Stimulated activated CD8-positive, alpha-beta memory T cell treated with anti-CD3 and anti-CD28 coated beads, Interleukin-12 subunit alpha, Interleukin-12 subunit beta, amount 100 ng/mL, for 4 hours (primary cell): ENCODE results near the gene RIBC2.
A peak's percentile ranks its signal among the peaks of the same experiment; 100 is the strongest.
"Not testable (repeated sequence)": the region's sequence is repeated elsewhere in the genome, so short reads cannot be mapped to it uniquely, and the experiment has no call there.

Experiments used
- DNase-seq: peaks from one replicate; pipeline ENCODE4 v3.0.0-alpha.2; 2020; ENCODE audit warnings: low read depth

Gene RIBC2, protein sequence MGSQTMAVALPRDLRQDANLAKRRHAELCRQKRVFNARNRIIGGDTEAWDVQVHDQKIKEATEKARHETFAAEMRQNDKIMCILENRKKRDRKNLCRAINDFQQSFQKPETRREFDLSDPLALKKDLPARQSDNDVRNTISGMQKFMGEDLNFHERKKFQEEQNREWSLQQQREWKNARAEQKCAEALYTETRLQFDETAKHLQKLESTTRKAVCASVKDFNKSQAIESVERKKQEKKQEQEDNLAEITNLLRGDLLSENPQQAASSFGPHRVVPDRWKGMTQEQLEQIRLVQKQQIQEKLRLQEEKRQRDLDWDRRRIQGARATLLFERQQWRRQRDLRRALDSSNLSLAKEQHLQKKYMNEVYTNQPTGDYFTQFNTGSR

DNA sequence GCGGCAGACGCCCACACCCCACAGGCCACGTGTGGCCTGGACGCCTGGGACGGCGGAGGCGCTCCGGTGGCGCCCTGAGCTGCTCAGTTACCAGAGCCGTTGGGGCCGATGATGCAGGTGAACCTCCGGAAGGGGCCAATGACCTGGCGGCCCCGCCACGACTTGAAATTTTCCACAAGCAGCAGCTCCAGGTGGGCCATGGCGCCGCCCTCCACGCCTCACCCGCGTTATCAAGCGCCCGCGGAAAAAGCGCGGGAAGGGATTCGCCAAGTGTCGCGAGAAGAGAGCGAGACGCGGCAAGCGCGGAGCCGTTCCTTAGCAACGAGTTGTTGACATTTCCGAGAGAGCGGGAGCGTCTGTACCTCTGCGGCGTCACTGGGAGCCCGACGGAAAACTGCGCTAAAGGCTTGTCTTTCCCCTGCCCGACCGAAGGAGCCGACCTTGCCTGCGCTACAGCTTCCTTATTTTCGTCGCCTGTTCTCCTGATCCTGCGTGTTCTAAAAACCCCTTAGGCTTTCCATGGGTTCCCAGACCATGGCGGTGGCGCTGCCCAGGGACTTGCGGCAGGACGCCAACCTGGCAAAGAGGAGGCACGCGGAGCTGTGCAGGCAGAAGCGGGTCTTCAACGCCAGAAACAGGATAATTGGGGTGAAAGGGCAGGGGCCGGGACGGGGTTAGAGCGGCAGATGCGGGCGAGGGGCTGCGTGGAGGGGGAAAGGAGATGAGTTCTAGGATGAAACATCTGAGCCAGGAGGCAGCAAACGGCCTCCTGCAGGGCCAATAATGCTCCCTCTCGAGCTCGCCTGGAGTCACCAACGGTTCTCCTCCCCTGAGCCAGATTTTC is at the start of gene RIBC2, which contains the start of gene SMC1B:
TSS of gene RIBC2 (plus strand) at position 326 of the 844 bp plus-strand sequence. CDS start at position 520, 194 bp downstream.
TSS of gene SMC1B (minus strand) at position 232 of the 844 bp plus-strand sequence. CDS start at position 200, 32 bp downstream.
- peak; percentile 54 for DNase-seq

DNA sequence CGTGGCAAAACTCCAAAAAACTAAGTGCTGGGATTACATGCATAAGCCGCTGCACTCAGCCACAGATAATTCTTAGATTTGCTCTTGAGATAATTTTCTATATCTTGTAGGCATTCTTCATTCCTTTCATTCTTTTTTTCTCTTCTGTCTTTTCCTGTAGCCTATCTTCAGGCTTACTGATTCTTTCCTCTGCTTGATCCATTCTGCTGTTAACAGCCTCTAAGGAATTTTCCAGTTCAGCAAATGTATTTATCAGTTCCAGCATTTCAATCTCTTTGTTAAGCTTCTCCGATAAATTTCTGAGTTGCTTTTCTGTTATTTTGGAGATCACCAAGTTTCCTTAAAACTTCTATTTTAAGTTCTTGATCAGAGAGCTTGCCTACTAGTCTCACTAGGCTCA is 46.8 kb upstream of the RIBC2 start:
- DNase-seq, result no peak

DNA sequence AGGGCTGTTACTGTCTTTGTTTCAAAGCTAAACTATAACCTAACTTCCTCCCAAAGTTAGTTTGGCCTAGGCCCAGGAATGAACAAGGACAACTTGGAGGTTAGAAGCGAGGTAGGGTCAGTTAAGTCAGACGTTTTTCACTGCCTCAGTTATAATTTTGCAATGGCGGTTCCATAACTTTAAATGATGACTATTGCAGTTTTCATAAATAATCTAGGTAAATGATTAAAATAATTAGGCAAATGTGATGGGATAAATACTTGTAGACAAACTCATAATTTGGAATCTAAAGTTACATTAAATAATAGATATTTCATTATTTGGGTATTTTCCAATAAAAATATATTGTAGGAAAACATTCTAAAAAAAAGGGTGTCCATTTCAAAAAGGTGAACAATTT is 39.9 kb upstream of the RIBC2 start:
- DNase-seq, result not testable (repeated sequence)

DNA sequence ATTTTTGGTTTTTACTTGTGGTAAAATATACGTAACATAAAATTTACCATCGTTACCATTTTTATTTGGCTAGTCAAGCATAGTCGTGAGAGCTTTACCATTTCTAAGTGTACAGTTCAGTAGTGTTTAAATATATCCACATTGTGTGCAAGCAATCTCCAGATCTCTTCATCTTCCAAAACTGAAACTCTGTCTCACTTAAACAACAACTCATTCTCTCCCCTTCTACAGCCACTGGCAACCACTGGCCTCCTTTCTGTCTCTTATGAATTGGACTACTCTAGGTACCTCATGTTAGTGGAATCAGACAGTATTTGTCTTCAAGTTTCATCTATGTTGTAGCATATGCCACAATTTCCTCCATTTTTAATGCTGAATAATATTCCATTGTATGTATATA is 37.5 kb upstream of the RIBC2 start:
- no peak for DNase-seq

DNA sequence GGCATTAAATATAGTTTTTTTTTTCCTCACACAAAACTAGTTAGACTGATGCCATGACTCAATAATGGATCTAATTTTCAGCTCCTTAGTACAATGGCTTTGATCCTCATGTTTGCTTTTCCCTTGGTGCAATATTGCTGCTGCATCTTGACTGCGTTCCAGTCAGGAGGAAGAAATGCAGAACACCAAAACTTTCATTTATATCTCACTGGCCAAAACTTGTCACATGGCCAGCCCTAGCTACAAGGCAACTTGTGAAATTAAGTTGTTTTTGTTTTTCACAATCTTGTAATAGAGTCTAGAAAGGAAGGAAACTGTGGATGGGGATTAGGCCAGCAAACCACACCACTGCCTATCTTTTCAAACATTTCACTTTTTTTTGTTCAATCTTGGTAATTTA is 36.8 kb upstream of the RIBC2 start:
- DNase-seq, result no peak

DNA sequence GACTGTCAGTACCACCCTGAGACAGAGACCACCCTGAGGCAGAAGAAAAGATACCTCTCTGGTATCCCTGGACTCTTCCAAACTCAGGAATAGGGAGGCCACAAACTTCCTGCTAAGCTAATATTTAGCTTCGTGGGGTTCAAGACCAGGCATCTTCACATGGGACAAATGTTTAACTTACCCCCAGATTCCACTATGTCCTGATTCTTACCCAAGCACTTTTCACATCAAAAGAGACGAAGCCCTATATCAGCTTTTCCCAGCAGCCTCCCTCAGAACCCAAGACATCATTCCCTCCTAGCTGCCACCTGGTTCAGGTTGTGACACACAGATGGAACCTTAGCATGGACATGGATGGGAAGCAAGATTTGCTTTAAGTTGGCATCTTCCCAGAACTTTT is 32.1 kb upstream of the RIBC2 start:
- DNase-seq, result no peak

DNA sequence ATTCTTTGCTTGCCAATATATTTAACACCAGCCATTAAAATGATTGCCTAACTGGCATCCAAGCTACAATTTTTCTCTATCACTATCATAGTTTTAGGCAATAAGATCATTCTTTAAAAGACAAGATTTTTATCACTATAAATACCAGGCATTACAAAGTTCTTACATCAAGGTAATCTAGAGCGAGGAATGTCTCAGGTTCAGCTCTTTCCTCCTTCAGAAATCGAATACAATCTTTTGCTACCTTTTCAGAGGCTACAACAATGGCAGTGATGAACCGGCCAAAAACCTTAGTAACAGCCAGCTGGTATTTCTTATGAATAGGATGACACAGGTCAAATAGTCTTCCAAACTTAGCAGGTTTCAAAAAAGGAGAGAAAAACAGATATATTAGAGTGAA is 23.9 kb upstream of the RIBC2 start:
- no peak for DNase-seq

DNA sequence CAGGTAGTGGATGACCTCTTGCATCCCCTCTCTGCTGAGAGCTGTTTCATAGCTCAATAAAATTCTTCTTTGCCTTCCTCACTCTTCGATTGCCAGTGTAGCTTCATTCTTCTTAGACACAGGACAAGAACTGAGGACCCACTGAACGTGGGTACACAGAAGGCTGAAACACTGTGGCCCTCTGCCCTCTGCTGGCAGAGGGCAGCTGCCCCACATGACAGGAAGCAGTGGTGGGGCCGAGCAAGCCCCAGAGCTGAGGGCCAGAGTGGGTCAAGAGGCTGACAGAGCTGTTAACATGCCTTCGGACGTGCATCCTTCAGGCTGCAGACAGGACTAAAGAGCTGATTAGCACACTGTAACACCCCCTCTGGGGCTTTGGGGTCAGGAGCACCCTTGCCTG is 15.7 kb upstream of the RIBC2 start:
- DNase-seq, result no peak

DNA sequence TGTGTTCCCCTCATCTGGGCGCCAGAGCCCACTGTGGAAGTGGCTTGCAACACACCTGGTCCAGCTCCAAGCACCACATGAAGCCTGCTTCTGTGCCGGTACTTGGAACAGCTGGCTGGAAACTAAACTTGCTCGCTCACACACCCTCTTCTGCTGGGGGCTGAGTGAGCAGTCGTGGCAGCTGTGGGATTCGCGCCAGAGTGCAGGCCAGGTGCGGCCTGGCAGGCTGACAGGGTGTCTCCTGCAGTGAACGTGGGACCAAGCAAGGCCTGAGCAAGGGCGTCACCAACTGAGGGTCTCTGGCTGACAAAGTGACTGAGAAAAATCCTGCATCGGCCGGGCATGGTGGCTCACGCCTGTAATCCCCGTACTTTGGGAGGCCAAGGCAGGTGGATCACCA is 15.3 kb upstream of the RIBC2 start:
- no peak for DNase-seq

DNA sequence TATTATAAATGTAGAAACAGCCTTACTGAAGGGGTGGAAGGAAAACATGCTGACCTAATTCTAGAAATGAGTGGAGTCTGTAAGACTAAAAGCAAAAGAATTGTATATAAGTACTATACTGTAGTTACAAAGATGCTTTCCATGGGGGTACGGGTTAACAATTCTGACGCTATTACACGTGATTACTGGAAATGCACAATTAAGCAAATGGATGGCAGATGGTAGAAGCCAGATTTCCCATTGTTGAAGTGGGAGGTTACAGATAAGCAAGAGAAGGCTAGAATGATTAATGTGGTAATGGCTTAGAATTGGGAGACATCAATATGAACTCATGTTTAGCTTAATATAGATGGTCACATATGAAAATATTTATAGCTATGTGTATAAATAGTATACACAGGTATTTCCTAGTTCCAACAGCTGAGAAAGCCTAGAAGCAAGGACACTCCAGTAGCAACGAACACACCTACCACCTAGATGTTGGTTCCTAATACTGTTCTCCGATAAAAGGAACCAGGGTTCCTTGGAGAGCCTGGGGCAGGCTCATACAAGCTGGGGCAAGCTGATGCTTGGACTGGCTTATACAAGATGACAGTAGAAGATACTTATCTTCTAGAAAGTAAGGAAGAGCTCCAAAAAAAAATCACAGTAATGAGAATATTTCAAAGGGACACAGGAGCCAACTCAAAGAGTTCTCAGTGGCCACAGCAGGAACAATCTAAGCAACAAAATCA is 13.6 kb upstream of the RIBC2 start:
- no peak for DNase-seq

DNA sequence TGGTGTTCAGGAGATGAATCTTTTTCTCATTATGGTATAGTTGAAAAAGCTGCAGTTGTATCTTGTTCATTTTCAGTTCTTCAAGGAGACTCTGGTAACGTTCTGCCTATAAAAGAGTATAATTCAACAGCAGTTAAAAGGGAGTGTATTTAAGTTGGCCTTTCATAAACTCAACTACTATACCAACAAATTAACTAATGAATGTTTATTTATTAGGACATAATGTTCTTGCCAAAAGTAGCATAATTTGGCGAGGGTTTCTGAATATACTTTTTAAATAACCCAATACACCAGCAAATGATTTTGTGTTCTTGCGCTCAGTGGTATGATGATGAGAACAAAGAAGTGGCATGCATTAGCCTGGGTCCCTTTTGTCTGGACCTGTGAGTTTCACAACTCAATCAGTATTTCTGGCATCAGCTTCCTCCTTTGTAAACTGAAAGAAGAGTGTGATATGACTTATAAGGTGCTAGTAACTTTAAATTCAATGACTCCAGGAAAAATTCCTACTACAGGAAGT is 11.0 kb upstream of the RIBC2 start:
- DNase-seq, result no peak

DNA sequence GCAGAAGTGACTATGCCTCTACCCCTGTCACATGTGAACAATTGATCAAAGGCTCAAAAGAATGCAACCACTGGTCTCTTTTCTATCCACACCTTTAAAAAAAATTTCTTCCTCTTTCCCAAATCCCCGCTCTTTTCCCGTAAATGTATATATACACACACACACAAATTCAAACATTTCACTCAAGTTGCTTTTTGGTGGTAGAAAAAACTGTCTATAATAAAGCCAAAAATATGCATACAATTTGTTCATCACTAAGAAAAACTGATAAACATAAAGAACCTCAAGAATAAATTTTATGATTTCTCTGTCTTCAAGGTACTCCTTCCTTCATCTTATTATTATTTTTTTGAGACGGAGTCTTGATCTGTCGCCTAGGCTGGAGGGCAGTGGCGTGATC is 5.7 kb upstream of the RIBC2 start:
- DNase-seq, result no peak

DNA sequence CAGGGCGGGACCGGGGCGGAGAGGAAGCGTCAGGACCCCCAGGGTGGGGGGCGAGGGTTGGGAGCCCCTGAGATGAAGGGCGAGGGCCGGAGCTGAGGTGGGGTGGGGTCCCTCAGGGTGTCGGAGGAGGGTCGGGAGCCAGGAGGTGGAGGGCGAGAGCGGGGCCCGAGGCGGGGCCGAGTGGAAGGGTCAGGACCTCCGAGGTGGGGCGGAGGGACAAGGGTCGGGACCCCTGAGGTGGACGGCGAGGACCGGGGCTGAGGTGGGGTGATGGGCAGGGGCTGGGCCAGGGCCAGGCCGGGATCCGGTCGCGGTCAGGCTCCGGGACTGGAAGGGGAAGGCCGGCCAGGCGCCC is 503 bp upstream of the RIBC2 start:
- no peak for DNase-seq

DNA sequence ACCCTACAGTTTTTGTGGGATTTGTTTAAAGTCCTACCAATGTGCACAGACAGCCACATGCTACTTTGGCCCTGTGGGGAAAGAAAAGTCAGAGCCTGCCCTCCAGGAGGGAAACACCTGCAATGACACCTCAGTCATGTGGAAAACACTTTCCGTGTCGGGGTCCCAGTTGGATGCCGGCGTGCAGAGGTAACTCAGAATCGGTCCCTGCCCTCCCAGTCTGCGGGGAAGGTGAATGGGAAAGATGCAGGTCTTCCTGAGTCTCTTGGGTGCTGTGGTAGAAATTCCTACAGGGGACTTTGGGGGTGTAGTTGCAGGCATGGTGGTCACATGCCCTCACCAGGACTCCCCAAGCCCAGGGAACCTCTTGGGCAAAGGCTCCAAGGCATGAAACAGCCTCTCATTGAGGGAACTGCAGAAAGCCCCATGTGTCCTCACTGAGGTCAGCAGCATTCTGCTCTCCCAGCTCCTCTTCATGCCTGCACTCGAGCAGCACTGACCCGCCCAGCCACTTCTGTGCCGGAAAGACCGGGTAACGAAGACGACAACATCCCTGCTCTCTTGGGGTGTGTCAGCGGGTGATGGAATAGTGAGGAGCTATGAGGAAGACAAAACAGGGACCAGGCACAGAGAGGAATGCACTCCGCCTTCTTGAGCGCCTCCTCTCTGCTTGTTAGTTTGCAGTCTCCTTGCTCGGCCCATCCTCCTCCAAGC is 4.7 kb downstream of the RIBC2 start:
- DNase-seq, result no peak

DNA sequence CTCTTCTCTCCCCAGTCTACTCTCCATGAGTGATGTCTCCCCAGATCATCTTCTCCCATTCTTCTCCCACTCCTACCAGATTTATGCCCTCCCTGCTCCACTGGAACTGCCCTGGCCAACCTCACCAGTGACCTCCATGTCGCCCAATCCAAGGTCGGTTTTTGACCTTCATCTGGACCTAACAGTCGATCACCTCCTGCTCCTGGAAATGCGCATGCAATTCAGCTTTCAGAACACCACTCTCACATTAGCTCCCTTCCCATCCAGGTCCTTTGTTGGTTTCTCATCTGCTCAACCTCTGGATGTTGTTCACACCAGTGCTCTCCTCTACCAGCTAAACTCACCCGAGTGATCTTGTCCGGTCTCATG is 5.3 kb downstream of the RIBC2 start:
- no peak for DNase-seq

DNA sequence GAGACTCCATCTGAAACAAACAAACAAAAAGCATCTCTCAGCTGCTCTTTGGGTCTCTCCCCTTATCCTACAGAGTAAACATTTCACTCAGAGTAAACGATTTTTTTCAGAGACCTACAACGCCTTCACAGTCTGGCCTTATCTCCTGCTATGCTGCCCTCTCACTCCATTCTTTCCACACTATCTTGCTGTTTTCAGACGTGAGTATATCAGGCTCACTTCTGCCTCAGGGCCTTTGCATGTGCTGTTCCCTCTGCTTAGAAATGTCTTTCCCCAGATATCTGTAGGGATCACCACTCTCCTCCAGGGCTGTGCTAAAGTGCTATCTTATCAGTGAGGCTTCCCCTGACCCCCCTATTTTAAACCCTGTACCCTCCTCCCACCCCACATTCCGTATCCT is 6.5 kb downstream of the RIBC2 start:
- no peak for DNase-seq

DNA sequence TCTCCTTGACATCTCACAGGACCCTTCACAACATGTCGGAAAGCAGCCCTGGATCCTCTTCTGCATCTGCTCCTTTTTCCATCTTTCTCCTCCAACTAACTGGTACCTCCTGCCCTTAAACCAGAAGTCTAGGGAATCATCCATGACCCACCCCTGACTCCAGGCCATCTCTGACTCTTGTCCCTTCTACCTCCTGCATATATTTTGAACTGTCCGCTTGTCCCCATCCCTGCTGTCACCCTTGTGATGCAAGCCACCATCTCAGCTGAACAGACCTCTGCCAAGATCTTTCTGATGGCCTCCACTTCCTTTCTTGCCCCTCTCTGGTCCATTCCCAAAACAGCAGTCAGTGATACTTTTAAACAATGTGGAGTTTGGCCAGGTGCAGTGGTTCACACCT is 7.0 kb downstream of the RIBC2 start:
- DNase-seq, result no peak

DNA sequence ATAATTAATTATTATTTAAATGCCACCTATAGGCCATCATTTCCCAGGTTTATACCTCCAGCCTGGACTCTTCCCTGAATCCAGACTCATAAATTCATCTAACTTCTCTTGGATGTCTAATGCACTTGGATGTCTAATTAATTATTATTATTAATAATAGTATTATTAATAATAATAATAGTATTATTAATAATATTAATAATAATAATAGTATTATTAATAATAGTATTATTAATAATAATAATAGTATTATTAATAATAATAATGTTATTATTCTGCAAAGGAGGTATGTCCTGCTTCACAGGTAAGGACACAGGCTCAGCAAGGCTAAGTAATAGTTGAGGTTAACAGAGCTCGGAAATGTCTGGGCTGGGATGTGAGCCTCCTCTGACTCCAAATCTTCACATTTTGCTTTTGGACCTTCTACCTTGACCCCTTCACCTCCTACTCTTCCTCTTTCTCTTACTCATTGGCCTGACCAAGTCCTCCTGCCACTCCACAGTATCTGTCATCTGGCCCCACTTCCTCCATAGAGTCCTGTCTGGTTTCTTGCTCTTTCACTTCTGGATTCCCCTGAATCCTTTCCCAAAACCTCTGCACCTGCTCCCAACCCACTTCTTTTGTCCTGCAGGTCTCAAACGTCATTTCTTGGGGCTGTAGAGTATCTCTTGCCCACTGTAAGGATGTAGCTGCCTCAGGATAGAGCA is 8.0 kb downstream of the RIBC2 start:
- no peak for DNase-seq

DNA sequence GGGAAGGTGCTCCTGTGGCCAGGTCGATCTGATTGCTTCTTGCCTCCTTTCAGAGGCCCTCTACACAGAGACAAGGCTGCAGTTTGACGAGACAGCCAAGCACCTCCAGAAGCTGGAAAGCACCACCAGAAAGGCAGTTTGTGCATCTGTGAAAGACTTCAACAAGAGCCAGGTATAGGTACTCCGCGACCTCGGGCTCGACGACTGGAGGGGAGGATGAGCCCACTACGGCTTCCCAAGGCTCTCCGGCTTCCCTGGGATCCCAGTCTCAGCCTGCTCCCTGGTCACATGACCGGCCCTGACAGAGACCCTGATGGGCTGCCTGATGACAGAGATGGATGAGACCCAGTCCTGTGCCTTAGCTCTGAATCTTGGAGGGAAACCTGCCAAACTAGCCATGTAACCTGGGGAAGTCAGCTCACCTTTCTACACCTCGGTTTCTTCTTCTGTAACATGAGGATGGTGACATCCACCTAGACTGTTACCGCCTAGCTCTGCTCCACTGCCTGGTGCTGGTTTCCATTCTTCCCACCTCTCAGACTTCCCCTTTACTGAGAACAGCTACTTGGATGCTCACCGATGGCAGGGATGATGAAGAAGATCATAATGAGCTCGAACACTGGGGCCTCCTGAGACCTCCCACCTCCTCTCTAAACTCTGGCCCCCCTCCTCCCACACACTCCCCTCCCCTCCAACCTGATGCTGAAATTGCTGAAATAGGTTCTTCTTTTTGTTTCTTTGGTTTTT is 8.9 kb downstream of the RIBC2 start:
- DNase-seq, result no peak

DNA sequence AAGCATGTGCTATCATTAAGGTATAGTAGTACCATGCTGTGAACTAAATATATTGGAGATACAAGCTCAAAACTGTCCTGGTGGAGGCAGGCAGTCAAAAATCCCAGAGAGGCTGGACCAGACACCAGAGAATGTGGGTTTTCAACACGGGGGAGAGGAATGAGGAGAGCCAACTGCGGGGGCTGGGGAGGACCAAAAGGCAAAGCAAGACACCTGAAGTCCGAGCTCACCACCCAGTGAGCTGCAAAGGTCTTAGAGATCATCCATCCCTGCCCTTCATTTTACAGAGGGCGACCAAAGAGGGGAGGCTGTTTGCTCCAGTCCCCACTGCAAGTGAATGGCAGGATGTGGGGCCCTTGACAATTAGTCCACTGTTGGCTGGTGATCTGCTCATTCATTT is 10.0 kb downstream of the RIBC2 start:
- DNase-seq, result no peak
